DMS153 treated with DMSO at 0.1 percent for 48 hours (cell line): ENCODE data around the gene STARD13.

ENCODE experiments used
- DNase-seq: peaks from one replicate; lab custom pipeline; 2025; ENCODE audit not compliant: unreplicated experiment; lab: John Stamatoyannopoulos, UW

The STARD13 gene

DNA sequence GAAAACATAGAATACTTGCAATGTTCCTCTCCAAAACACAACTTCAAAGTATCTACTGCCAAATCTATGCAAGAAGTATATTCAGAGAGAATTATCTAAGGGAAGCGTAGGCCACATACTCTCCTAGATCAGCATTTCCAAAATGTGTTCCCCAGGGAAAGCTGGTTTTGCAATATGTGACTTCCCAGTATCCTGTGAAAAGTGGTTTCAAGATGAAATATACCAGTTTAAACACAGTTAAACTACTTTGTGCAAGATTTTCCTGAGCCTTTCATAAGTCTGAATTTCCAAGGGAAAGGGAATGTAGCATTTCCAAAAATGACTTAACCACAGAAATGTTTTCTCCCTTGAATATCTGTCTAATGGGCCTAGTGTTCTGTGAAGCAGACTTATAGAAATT lies 7.6 kb downstream of the STARD13 start:
- no peak for DNase-seq

- no peak for DNase-seq
These were observed 8.4 kb downstream of the STARD13 start for GRCh38 chr13:33277037-33277740.

- no peak for DNase-seq
These were observed 9.0 kb downstream of the STARD13 start for GRCh38 chr13:33276570-33276969.

GRCh38 chr13:33275916-33276315 lies 9.6 kb downstream of the STARD13 start:
- DNase-seq, result no peak

GRCh38 chr13:33274264-33274663 lies 11.3 kb downstream of the STARD13 start:
- no peak for DNase-seq

DNA sequence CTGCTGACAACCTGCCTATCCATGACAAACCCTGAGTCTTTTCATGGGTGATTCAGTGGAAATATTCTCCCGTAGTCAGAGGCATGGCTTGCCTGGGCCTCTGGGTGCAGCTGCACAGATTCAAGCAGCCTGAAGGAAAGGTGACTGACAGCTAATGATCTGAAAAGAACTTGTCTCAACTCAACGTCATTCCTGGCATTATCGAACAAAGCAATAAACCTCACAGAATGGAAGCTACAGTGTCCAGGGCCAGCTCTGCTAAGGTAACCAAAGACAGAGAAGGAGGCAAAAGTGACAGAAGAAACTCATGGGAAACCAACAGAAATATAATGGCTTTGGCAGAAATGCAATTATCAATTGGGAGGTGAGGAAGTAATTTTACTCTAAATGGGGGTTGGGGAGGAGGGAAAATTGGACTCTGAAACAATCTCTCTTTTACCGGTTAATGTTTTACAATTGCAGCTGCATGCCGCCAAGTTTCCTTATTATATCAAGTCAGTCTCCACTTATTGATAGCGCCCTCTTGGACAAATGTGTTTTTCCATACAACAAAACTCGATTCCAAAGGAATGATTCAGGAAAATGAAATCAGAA lies 12.9 kb downstream of the STARD13 start:
- no peak for DNase-seq

DNA sequence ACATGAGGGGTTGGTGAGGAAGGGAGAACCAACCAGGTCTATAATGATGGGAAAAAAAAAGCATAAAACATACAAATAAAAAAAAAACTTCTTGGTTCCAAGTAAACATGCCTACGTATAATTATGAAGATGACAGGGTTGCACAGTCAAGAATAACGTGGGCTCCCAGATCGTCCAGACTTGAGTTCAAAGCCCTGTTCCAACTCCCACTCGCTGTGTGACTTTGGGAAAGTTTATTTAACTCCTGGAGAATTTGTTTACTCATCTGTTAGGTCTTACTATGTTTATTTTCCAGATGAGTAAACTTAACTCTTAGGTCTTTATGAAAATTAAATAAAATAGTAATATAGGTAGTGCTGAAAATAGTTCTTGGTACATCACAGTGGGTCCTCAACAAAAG lies 13.8 kb downstream of the STARD13 start:
- DNase-seq, result no peak

DNA sequence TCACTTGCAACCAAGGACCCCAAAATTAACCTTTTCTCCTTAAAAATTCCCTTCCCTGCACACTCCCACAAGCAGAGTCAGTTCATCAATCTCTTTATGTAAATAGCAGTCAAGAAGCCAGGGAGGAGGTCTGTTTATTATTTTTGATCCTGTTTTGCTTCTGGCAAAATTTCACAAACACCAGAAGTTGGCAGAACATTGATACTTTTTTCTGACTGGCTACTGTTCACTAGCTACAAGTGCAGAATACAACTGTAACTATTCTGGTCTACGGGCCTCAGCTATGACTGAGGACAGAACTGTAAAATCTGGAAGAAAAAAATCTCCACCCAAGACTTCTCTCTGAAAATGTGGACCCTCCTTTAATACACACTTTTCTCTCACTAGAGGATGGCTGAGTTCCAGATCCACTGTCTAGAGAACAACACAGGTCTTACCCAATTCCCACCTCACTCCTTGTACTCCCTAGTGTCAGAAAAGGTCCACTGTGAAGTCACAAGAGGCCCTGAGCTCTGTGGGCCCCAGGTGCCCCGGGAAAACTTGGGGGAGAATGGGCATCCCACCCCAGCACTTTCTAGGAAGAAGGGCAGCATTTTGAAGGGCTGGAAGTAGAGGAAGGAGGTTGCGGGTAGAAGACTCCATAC lies 14.5 kb downstream of the STARD13 start:
- no peak for DNase-seq

- no peak for DNase-seq
These were observed 19.9 kb downstream of the STARD13 start for GRCh38 chr13:33265607-33266006.

DNA sequence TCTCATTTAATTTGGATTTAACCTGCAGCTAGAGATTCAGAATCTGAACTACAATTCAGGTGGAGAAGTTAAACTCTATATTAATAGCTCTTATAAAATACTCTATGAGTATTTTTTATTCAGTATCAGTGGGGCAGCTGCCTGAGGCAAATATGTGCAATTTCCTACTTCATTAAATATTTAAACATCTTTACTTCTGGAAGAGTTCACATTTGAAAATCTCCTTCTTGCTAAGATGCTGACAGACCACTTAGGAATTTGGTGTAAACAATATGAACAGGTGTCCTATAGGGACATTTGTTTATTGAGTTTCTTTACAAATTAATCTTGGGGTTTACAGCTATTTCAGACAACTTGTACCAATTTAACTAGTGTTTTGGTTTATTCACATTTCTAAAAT lies 20.4 kb downstream of the STARD13 start:
- no peak for DNase-seq

GRCh38 chr13:33264620-33264978 lies 21.0 kb downstream of the STARD13 start:
- no peak for DNase-seq

DNA sequence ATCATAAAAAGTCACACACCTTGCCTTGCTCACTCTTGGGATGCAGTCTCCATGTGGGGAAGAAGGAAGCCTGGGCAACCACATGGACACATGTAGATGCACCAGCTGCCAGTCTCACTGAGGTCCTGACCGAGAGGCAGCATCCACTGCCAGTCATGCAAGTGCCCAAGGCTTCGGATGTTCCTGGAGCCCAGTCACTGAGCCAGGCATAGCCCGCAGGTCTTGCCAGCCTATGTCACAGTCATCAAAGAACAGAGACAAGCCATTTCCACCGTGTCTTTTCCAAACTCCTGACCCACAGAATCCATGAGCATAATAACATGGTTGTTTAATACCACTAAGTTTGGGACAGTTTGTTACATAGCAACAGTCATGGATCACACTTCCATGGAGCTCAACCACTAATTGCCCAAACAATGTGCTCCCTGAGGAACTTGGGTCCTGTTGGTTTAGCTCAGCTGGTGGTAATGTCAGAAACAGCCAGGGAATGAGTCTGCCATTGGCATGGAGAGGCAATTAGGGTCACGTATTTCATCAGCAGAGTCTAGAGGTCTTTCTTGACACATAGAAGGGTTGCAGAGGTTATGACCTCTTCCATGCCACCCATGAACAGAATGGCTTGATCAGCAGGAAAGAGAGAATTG lies 21.5 kb downstream of the STARD13 start:
- no peak for DNase-seq

GRCh38 chr13:33263484-33263883 lies 22.1 kb downstream of the STARD13 start:
- no peak for DNase-seq

GRCh38 chr13:33262997-33263396 lies 22.6 kb downstream of the STARD13 start:
- DNase-seq, result no peak

GRCh38 chr13:33262594-33262993 lies 23.0 kb downstream of the STARD13 start:
- DNase-seq, result no peak

DNA sequence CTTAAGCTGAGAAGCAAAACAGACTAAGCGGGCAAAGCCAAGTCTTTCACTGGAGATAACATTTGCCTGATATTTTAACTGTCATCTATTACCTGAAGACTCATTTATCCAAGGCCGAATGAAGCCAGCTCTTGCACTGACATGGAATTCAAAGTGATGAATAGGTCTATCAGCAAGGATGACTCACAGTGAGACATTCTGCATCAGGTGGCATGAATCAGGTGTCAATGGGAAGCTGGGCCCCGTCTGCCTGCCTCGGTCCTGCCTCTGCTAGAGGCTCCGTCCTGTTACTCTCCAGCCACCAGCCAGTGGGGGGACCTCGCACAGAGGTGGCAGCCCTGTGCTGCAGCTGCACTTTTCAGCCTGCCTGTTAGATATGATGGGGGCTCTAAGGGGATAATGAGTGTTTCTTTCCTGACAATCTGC lies 23.5 kb downstream of the STARD13 start:
- no peak for DNase-seq

DNA sequence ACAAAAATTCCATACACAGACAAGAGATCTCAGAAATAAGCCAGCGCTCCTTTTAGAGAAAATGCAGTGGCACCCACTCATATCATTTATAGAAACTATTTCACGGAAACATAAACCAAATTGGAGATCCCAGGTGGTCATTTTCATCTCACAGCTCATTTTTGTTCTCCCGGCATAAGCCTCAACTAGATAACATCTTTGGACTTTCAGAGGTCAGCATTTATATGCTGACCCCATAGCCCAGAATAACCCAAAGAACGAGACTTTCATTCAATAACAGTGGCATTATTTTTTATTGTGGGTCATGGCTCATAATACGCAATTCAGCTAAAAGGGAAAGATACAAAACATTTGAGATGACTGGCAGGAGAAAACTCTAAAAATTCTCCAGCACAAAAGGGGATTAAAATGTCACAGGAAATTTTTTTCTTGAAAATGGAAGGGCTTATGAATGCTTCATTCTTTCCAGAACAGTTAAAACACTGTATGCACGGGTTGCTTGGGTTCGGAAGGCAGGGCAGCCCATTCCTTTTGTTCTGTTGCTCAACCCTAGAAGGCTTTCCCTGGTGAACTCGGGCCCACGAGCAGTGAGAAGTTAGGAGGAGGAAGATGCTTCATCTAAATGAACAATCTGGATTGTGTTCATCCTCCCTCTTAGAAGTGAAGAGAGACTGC lies 24.0 kb downstream of the STARD13 start:
- no peak for DNase-seq

GRCh38 chr13:33260168-33261098 lies 25.1 kb downstream of the STARD13 start:
- peak; percentile 19 for DNase-seq

DNA sequence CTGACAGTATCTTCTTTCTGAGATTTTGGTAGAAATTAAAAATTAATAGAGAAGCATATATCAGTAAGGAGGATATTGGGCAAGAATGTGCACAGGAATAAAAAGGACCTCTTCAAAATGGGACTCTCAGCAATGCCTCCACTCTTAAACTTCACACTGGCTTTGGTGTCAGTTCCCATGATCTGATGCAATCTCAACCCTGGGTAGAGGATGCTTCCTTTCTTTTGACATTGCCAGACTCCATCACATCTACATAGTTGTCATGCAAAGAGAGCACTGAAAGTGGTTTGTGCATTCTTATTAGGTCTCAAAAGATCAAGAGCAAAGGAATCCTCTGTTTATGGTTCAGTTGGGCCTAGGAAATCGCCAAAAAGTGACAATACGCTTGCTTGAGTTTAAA lies 26.3 kb downstream of the STARD13 start:
- DNase-seq, result no peak

DNA sequence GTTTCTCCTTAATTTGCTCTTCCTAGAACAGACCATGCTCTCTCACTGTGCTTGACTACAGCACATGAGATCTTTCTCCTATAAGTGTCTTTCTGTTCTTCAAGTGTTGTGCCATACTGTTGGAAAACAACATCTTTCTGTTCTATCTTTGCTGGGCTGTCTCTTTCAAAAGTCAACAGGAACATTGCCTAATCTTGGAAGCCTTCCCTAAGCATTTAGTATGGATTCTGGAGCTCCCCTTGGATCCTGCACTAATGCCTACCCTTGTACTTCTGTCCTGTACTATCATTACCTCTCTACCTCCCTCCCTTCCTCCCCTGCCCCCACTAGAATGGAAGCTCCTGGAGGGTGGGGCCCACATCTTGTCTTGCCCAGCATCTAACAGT lies 26.8 kb downstream of the STARD13 start:
- no peak for DNase-seq
